Esophagus muscularis mucosa (tissue), 4 donors: ENCODE results near the gene NFILZ. TPM values are rescaled to one million over a fixed set of nuclear protein-coding genes. Genes with fewer than 3 reads are reported as not detected.

Source experiments
- DNase-seq: peaks from one replicate; pipeline ENCODE4 v3.0.0-alpha.2; 2017; ENCODE audit errors: extremely low spot score
- H3K27ac ChIP-seq, 4 donors: fragments of 200-600 bp; sonication (generic); replicated peaks in 1 of 4; 1 replicate in 3 of 4; 2 replicates in 1 of 4; pipeline ENCODE4 v1.5.1; 2016 to 2019; ENCODE audit warnings: mild to moderate bottlenecking in 1 of 4
- H3K27me3 ChIP-seq, 4 donors: fragments of 200-600 bp; sonication (generic); one replicate each; pipeline versions ENCODE4 v1.5.1 to v1.6.0; 2016 to 2019
- H3K36me3 ChIP-seq, 4 donors: fragments of 200-600 bp; sonication (generic); one replicate each; pipeline ENCODE4 v1.5.1; 2016 to 2019
- H3K4me1 ChIP-seq, 4 donors: fragments of 200-600 bp; sonication (generic); one replicate each; pipeline ENCODE4 v1.5.1; 2016 to 2019
- H3K4me3 ChIP-seq, 4 donors: fragments of 200-600 bp; sonication (generic); 1 replicate in 2 of 4; 2 replicates in 2 of 4; pipeline ENCODE4 v1.5.1; 2016 to 2019; ENCODE audit warnings: mild to moderate bottlenecking in 4 of 4, moderate library complexity in 1 of 4
- H3K9me3 ChIP-seq, 4 donors: fragments of 200-600 bp; sonication (generic); 1 replicate in 3 of 4; 2 replicates in 1 of 4; pipeline ENCODE4 v1.5.1; 2016 to 2019
- EP300 ChIP-seq: sonication (generic); formaldehyde crosslinking; IDR thresholded peaks from one replicate; pipeline ENCODE4 v1.6.1; 2017; ENCODE audit warnings: antibody characterized with exemption
- POLR2A ChIP-seq: fragments of 450-650 bp; IDR thresholded peaks from one replicate; pipeline ENCODE4 v1.6.1; 2017; ENCODE audit warnings: antibody characterized with exemption, moderate library complexity, mild to moderate bottlenecking, low read depth
- POLR2AphosphoS5 ChIP-seq, 2 donors: sonication (generic); formaldehyde crosslinking; IDR thresholded peaks; one replicate each; pipeline ENCODE4 v1.6.1; 2017; ENCODE audit warnings: antibody characterized with exemption in 2 of 2
- WGBS: methylation state at CpG from one replicate; pipeline ENCODE4 v1.1.5; 2018; 5-methylcytosine and 5-hydroxymethylcytosine counted together
- intact Hi-C: fragments of 100-400 bp; cut with DNase I; formaldehyde crosslinking; loops from one replicate; pipeline ENCODE4 v1.15.1; 2023
- total RNA-seq, 4 donors: library from RNA; depleted of rRNA; stranded (reverse); fragments of >200 nt; gene quantifications; one replicate each; pipeline versions ENCODE4 v1.1.0 to v1.2.1, GENCODE V29; 2016
- TF ChIP-seq, protein P1 (sequence below), 3 experiments: fragments of 200-600 bp in 2 of 3; fragments of 450-650 bp in 1 of 3; sonication (generic) in 2 of 3; IDR thresholded peaks; one replicate each; pipeline ENCODE4 v1.5.1; 2017 to 2019; ENCODE audit warnings: antibody characterized with exemption in 3 of 3, mild to moderate bottlenecking in 2 of 3, moderate library complexity in 1 of 3

Gene NFILZ
- total RNA-seq, 4 donors from 2014 or later = not detected

- Histone ChIP-seq H3K4me1 (peaks cover 14 to 41% (median 35%) of the 10 kb centered on the region in 4 donors), H3K27ac (no peak overlapping the region), H3K27me3 (no peaks in the 10 kb centered on the region), H3K4me3 (no peak overlapping the region), H3K9me3 (no peaks in the 10 kb centered on the region), H3K36me3 (no peaks in the 10 kb centered on the region)
- 70% methylated on average over 5 of the region's 5 CpGs for WGBS
- no peak for TF ChIP-seq POLR2AphosphoS5 (IDR thresholded peaks at IDR 0.05)
- TF ChIP-seq EP300 = no peak
- TF ChIP-seq, protein P1, sequence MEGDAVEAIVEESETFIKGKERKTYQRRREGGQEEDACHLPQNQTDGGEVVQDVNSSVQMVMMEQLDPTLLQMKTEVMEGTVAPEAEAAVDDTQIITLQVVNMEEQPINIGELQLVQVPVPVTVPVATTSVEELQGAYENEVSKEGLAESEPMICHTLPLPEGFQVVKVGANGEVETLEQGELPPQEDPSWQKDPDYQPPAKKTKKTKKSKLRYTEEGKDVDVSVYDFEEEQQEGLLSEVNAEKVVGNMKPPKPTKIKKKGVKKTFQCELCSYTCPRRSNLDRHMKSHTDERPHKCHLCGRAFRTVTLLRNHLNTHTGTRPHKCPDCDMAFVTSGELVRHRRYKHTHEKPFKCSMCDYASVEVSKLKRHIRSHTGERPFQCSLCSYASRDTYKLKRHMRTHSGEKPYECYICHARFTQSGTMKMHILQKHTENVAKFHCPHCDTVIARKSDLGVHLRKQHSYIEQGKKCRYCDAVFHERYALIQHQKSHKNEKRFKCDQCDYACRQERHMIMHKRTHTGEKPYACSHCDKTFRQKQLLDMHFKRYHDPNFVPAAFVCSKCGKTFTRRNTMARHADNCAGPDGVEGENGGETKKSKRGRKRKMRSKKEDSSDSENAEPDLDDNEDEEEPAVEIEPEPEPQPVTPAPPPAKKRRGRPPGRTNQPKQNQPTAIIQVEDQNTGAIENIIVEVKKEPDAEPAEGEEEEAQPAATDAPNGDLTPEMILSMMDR (IDR thresholded peaks at IDR 0.05) = no peak
- no peak for TF ChIP-seq POLR2A
- DNase-seq = no peak
- intact Hi-C loops = no loop called here
Measured at GRCh38 chr19:8612807-8613171, 17.6 kb upstream of the NFILZ start.

- no peak overlapping the region for H3K4me3 ChIP-seq
- no peak for DNase-seq
- intact Hi-C loops = no loop called here
- H3K9me3 ChIP-seq = no peaks in the 10 kb centered on the region
- H3K36me3 ChIP-seq = no peaks in the 10 kb centered on the region
- H3K27me3 ChIP-seq = no peaks in the 10 kb centered on the region
- 76% methylated on average over 2 of the region's 2 CpGs for WGBS
- TF ChIP-seq EP300 (no peak), POLR2A (no peak), POLR2AphosphoS5 (IDR thresholded peaks at IDR 0.05) (no peak)
- TF ChIP-seq, protein P1 (IDR thresholded peaks at IDR 0.05) = no peak
- H3K27ac ChIP-seq = no peak overlapping the region
- peaks cover 5 to 25% (median 19%) of the 10 kb centered on the region in 4 donors for H3K4me1 ChIP-seq
Measured at GRCh38 chr19:8614455-8614854, 16.0 kb upstream of the NFILZ start.

DNA sequence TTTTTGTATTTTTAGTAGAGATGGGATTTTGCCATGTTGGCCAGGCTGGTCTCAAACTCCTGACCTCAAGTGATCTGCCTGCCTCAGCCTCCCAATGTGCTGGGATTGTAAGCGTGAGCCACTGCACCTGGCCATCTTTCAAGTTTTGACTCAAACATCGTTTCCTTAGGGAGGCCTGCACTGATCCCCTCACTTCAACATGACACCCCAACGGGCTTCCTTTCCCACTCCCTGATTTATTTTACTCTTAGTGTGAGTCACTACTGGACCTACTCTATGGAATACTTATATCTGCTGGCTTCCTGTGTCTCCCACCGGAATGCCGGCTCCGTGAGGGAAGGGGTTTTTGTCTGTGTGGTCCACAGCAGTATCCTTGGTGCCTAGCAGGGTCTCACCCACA is 15.4 kb upstream of the NFILZ start:
- TF ChIP-seq POLR2AphosphoS5 (IDR thresholded peaks at IDR 0.05) = no peak
- no peak for TF ChIP-seq EP300
- TF ChIP-seq POLR2A = no peak
- TF ChIP-seq, protein P1 (IDR thresholded peaks at IDR 0.05) = no peak
- WGBS = 22% methylated on average over 6 of the region's 6 CpGs
- H3K4me1 ChIP-seq = peaks cover 5 to 20% (median 15%) of the 10 kb centered on the region in 4 donors
- H3K27me3 ChIP-seq = no peaks in the 10 kb centered on the region
- H3K9me3 ChIP-seq = no peaks in the 10 kb centered on the region
- DNase-seq = no peak
- H3K4me3 ChIP-seq = no peak overlapping the region
- intact Hi-C loops = loop anchor here (5.0 kb wide), 1 partner anchor 33 kb away; no protein-coding TSS in a partner anchor
- H3K36me3 ChIP-seq = no peaks in the 10 kb centered on the region
- no peak overlapping the region for H3K27ac ChIP-seq

DNA sequence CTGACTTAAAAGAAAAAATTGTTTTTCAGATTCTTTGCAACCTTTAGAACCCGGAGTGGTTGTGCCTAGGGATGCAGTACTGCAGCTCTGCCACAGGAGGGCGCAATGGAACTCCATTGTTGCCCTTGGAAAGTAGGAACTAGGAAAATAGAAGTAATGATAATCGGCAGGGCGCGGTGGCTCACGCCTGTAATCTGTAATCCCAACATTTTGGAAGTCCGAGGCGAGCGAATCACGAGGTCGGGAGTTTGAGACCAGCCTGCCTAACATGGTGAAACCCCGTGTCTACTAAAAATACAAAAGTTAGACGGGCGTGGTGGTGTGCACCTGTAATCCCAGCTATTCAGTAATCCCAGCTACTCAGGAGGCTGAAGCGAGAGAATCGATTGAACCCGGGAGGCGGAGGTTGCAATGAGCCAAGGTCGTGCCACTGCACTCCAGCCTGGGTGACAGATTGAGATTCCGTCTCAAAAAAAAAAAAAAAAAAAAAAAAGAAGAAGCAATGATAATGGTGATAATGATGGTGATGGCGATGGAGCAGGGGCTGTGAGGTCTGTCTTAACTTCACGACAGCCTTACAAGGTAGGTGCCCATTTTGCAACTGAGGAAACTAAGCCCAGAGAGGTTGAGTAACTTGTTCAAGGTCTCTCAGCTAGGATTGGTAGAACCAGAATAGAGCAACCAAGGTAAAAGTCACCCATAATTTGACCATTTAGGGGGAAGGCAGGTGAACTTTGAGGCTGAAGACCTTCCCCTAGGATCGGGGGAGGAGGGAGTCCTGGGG is 14.4 kb upstream of the NFILZ start:
- WGBS = 33% methylated on average over 23 of the region's 23 CpGs
- Histone ChIP-seq H3K27ac (no peak overlapping the region), H3K4me3 (no peak overlapping the region), H3K36me3 (no peaks in the 10 kb centered on the region), H3K4me1 (peaks cover 5 to 12% (median 11%) of the 10 kb centered on the region in 4 donors), H3K9me3 (no peaks in the 10 kb centered on the region), H3K27me3 (peaks cover 0 to 9% (median 0%) of the 10 kb centered on the region in 4 donors)
- TF ChIP-seq POLR2A (no peak), EP300 (no peak), POLR2AphosphoS5 (IDR thresholded peaks at IDR 0.05) (peak in 1 of 2 donors; percentile 31)
- TF ChIP-seq, protein P1 (IDR thresholded peaks at IDR 0.05) = peak; percentile 79 to 86 (median 85)
- intact Hi-C loops = loop anchor here (5.0 kb wide), 1 partner anchor 34 kb away; no protein-coding TSS in a partner anchor
- no peak for DNase-seq
